Smooth muscle cell (in vitro differentiated cells): ENCODE measurements around the gene TMEM233. TPM values are rescaled to one million over a fixed set of nuclear protein-coding genes. Genes with fewer than 3 reads are reported as not detected.

Source experiments
- DNase-seq: peaks from one replicate; lab custom pipeline; 2025; ENCODE audit not compliant: unreplicated experiment; lab: John Stamatoyannopoulos, UW
- H2AFZ ChIP-seq: fragments of 200-600 bp; sonication (generic); 2 replicates; pipeline ENCODE4 v1.6.0; 2016; ENCODE audit warnings: antibody characterized with exemption, low read depth, mild to moderate bottlenecking
- H3F3A ChIP-seq: fragments of 200-600 bp; sonication (generic); 2 replicates; pipeline ENCODE4 v1.6.0; 2017; ENCODE audit warnings: antibody characterized with exemption, low read depth
- H3K27ac ChIP-seq: fragments of 200-600 bp; sonication (generic); 2 replicates; pipeline ENCODE4 v1.5.1; 2016; ENCODE audit warnings: low read depth, mild to moderate bottlenecking
- H3K27me3 ChIP-seq: fragments of 200-600 bp; sonication (generic); 2 replicates; pipeline ENCODE4 v1.6.1; 2016; ENCODE audit warnings: low read depth, mild to moderate bottlenecking
- H3K36me3 ChIP-seq: fragments of 200-600 bp; sonication (generic); 2 replicates; pipeline ENCODE4 v1.5.1; 2016; ENCODE audit warnings: low read depth
- H3K4me1 ChIP-seq: fragments of 200-600 bp; sonication (generic); 2 replicates; pipeline ENCODE4 v1.5.1; 2016; ENCODE audit warnings: low read depth
- H3K4me2 ChIP-seq: fragments of 200-600 bp; sonication (generic); 2 replicates; pipeline ENCODE4 v1.6.0; 2016; ENCODE audit warnings: mild to moderate bottlenecking
- H3K4me3 ChIP-seq: fragments of 200-600 bp; sonication (generic); 2 replicates; pipeline ENCODE4 v1.5.1; 2016; ENCODE audit warnings: mild to moderate bottlenecking
- H3K79me2 ChIP-seq: fragments of 200-600 bp; sonication (generic); 2 replicates; pipeline ENCODE4 v1.6.0; 2016; ENCODE audit warnings: low read depth, mild to moderate bottlenecking
- H3K9ac ChIP-seq: fragments of 200-600 bp; sonication (generic); 2 replicates; pipeline ENCODE4 v1.6.0; 2016; ENCODE audit warnings: low read depth
- H3K9me3 ChIP-seq: fragments of 200-600 bp; sonication (generic); replicated peaks from 2 replicates; pipeline ENCODE4 v1.5.1; 2016; ENCODE audit warnings: low read depth
- H4K20me1 ChIP-seq: fragments of 200-600 bp; sonication (generic); 2 replicates; pipeline ENCODE4 v1.6.0; 2016; ENCODE audit warnings: low read depth
- WGBS: methylation state at CpG from one replicate; pipeline ENCODE4 v1.1.7; 2016; ENCODE audit warnings: low lambda C conversion rate; 5-methylcytosine and 5-hydroxymethylcytosine counted together
- polyA plus RNA-seq: library from polyadenylated mRNA; unstranded; fragments of >200 nt; fragmentation: Nextera tagmentation; extraction: Ambion mirVana; gene quantifications from 2 replicates; pipeline ENCODE4 v1.2.1, GENCODE V29; 2016
- total RNA-seq: library from RNA; depleted of rRNA; stranded (reverse); fragments of >200 nt; gene quantifications from 2 replicates; pipeline ENCODE4 v1.2.3, GENCODE V29; 2014
- TF ChIP-seq, protein P1 (sequence below): fragments of 200-600 bp; sonication (generic); IDR thresholded peaks from 2 replicates; pipeline ENCODE4 v1.5.1; 2017; ENCODE audit warnings: borderline replicate concordance, mild to moderate bottlenecking, antibody characterized with exemption; ENCODE audit not compliant: insufficient read depth, poor library complexity, severe bottlenecking

Gene TMEM233
- total and polyA plus RNA-seq, 2 experiments from 2014 or later: not detected

DNA sequence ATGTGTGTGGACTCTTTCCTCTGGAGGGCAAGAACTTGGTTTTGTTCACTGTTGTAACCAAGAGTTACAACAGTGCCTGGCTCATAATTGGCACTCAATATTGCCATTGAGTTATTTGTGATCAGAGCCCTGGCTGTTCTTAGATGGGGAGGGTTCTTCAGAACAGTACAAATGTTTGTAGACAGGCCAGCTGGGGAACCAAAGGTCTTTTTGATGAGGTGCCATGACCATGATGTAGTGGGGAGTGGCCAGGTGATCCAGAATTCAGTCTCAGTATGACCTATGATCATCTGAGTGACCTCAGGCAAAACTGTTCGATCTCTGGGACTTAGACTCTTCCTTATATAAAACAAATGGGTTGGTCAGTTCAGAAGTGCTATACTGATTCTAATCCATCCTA lies 71.1 kb downstream of the TMEM233 start:
- Histone ChIP-seq H3F3A (peaks cover 7% of the 10 kb centered on the region), H3K4me1 (peaks cover 11% of the 10 kb centered on the region), H3K9ac (no peak overlapping the region), H3K27me3 (peaks cover 15% of the 10 kb centered on the region), H3K79me2 (peaks cover 7% of the 10 kb centered on the region), H3K36me3 (no peaks in the 10 kb centered on the region), H3K9me3 (no peaks in the 10 kb centered on the region), H3K4me2 (no peak overlapping the region), H3K27ac (no peak overlapping the region), H4K20me1 (no peaks in the 10 kb centered on the region), H2AFZ (no peak overlapping the region), H3K4me3 (no peak overlapping the region)
- 83% methylated on average over 1 of the region's 1 CpG for WGBS
- TF ChIP-seq, protein P1, sequence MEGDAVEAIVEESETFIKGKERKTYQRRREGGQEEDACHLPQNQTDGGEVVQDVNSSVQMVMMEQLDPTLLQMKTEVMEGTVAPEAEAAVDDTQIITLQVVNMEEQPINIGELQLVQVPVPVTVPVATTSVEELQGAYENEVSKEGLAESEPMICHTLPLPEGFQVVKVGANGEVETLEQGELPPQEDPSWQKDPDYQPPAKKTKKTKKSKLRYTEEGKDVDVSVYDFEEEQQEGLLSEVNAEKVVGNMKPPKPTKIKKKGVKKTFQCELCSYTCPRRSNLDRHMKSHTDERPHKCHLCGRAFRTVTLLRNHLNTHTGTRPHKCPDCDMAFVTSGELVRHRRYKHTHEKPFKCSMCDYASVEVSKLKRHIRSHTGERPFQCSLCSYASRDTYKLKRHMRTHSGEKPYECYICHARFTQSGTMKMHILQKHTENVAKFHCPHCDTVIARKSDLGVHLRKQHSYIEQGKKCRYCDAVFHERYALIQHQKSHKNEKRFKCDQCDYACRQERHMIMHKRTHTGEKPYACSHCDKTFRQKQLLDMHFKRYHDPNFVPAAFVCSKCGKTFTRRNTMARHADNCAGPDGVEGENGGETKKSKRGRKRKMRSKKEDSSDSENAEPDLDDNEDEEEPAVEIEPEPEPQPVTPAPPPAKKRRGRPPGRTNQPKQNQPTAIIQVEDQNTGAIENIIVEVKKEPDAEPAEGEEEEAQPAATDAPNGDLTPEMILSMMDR: no peak
- DNase-seq: no peak

DNA sequence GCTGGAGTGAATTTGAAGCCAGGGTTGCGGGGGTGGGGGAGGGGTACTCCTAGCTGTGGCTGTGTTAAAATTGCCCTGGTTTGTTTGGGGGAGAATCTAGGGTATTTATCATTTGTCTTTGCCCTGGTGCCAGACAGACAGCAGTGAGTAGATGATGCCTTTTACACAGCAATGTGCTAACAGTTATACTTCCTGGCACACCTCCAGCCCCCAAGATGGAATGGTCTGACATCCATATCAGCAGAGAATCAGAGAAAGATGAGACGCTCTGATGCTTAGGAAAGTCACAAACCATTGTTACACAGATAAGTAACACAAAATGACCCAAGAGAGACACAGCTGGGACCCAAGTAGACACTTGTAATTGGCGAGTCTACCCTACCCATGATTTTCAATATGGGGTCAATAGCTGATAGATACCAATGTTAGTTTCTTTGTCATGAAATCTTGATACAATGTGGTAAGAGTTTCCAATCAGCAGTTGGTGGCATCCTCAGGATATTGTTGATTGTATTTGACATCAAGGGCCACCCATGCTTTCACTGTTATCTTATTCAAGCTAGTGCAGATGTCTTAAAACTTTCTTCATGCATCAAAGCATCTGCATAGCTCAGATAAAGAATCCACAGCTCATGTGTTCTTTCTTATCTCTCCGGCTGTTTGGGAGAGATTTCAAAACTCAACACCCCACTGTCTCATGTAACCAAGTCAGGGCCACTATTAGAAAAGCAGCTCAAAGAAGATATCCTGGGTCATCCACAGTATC lies 71.8 kb downstream of the TMEM233 start:
- 76% methylated on average over 4 of the region's 4 CpGs for WGBS
- Histone ChIP-seq H3K27me3 (peaks cover 12% of the 10 kb centered on the region), H3K36me3 (no peaks in the 10 kb centered on the region), H3K79me2 (peaks cover 7% of the 10 kb centered on the region), H4K20me1 (peaks cover 3% of the 10 kb centered on the region), H3K27ac (no peak overlapping the region), H3K4me2 (no peak overlapping the region), H3K9me3 (no peaks in the 10 kb centered on the region), H2AFZ (no peak overlapping the region), H3K9ac (no peak overlapping the region), H3K4me3 (no peak overlapping the region), H3F3A (peaks cover 7% of the 10 kb centered on the region), H3K4me1 (peaks cover 11% of the 10 kb centered on the region)
- no peak for DNase-seq
- TF ChIP-seq, protein P1: no peak

DNA sequence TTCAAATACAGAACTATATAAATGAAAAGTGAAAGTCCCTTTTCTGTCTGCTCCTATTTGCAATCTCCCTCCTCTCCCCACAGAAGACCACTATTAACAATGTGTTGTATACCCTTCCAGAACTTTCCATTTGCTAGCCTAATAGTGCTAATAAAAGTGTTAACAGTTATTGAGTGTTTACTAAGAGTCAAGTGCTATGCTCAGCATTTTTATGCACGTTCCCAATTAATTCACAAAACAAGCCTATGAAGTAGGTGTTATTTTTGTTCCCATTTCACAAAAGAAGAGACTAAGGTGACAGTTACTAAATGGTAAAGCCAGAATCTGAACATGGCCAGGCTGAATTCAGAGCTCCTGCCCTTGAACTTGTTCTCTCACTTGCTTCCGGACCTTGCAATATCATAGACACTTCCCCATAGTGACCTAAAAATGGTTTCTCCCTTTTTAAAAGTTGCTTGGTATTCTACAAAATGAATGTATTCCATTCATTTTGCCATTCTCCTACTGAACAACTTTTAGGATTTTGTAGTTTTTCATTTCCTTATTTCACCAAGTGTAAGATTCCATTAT lies 72.7 kb downstream of the TMEM233 start:
- H3K9ac ChIP-seq: no peak overlapping the region
- WGBS: 88% methylated on average over 2 of the region's 2 CpGs
- peaks cover 13% of the 10 kb centered on the region for H4K20me1 ChIP-seq
- H3K36me3 ChIP-seq: no peaks in the 10 kb centered on the region
- peaks cover 7% of the 10 kb centered on the region for H3K79me2 ChIP-seq
- H3F3A ChIP-seq: peaks cover 7% of the 10 kb centered on the region
- no peak overlapping the region for H2AFZ ChIP-seq
- H3K27me3 ChIP-seq: peaks cover 9% of the 10 kb centered on the region
- H3K4me3 ChIP-seq: no peak overlapping the region
- no peak overlapping the region for H3K27ac ChIP-seq
- H3K4me2 ChIP-seq: no peak overlapping the region
- H3K4me1 ChIP-seq: peaks cover 11% of the 10 kb centered on the region
- no peaks in the 10 kb centered on the region for H3K9me3 ChIP-seq
- DNase-seq: no peak
- TF ChIP-seq, protein P1: no peak
